Mammary epithelial cell (primary cell): ENCODE measurements around the gene NSG1.

Experiments used
- CTCF ChIP-seq, 2 donors: IDR thresholded peaks in 1 of 2; conservative IDR thresholded peaks in 1 of 2; 2 replicates each; pipeline ENCODE4 v1.5.1; 2011 to 2012; ENCODE audit warnings: inconsistent platforms in 2 of 2, low read length in 2 of 2, mild to moderate bottlenecking in 2 of 2, control low read depth in 1 of 2, low read depth in 1 of 2; ENCODE audit not compliant: insufficient read depth in 1 of 2; ENCODE audit errors: extremely low read depth in 1 of 2
- EZH2 ChIP-seq: IDR thresholded peaks from 2 replicates; pipeline ENCODE4 v1.6.1; 2012; ENCODE audit warnings: low read length, inconsistent platforms, borderline replicate concordance

- TF ChIP-seq CTCF (conservative IDR thresholded peaks at IDR 0.05 in 1 of 2, IDR thresholded peaks at IDR 0.05 in 1 of 2; ENCODE audit: extremely low read depth in 1 of 2, insufficient read depth in 1 of 2, low read depth in 1 of 2, low read length in 2 of 2): no peak
- no peak for TF ChIP-seq EZH2
Measured at GRCh38 chr4:4361883-4362282, 25.0 kb upstream of the NSG1 start.
